Skeletal muscle cell (primary cell): ENCODE results near the gene TBX15.
"Not testable (repeated sequence)": the region's sequence is repeated elsewhere in the genome, so short reads cannot be mapped to it uniquely, and the experiment has no call there.

Experiments
- DNase-seq: peaks from one replicate; pipeline ENCODE4 v3.0.0-alpha.2; 2010; ENCODE audit warnings: low read depth
- H3K4me3 ChIP-seq: 2 replicates; pipeline ENCODE4 v1.5.1; 2011; ENCODE audit warnings: low read depth, mild to moderate bottlenecking, control low read depth, low read length, moderate library complexity

The TBX15 gene

DNA sequence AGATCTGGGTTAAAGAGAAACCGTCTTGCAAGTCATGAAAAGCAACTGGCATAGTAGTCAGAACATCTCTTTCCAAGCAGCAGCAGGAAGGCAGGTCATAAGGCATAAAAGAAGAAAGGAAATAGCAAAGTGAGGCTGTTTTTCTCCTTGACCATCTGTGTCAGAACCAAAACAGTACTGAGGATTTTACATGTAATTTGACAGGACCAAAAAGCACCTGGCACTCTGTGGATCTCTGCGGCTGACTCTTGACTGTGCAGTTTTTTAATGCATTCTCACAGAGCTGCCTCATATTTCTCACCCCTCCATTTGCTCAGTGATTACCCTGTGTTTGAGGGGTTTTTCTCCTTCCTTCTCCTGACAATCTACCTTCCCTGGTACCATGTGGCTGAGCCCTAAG is 17.7 kb downstream of the TBX15 start:
- H3K4me3 ChIP-seq, result no peak overlapping the region
- DNase-seq, result no peak

DNA sequence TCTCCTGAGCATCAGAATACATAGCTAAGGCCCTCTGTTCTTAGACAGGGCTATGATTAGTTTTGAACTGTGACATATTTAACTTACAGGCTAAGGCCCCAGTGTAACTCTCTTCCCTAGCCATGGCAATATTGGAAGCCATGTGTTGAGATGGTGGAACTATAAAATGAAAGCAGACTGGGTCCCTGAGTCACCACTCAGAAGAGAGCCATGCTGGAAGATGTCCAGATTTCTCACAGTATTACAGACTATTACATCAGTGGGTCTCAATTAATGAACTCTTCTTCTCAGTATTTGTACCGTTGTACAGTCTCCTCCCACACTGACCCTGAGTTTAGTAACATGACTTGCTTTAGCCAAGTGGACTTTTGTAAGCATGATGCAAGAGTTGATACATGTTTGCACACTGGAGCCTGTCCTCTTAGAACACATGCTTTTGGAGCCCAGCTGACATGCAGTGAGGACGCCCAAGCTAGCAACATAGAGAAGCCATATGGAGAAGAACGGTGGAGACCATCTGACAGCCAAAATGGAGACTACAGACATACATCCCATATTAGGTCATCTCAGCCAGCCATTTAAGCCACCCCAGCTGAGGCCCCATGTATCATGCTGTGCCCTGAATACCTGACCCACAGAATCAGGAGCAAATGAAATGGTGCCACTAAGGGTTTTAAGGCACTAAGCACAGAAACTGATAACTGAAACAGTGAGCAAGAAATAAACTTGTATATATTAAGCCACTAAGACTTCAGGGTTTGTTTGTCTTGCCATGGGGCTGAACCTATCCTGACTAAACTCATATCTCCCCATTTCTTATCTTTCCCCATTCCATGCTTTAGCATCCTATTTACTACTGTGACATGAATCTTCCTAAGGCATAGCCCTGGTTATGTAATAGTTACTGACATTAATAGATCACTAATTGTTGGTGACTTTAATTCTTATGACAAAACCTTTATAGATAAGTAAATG is 24.4 kb downstream of the TBX15 start:
- DNase-seq, result peak; percentile 99
- H3K4me3 ChIP-seq, result no peak overlapping the region

DNA sequence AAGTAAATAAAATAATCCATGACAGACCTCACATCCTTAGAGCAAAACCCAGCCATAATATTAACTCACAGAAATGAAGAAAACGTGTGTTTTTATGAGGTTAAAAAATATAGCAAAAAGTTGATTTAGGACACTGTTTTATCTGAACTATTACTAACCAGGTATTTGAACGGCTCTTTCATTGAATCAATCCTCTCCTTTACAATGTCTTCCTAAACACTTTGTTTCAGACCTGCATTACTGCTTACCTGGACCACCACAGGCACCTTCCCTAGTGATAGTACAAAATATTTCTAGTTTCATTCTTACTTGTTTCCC is 25.0 kb downstream of the TBX15 start:
- no peak for DNase-seq
- H3K4me3 ChIP-seq, result no peak overlapping the region

DNA sequence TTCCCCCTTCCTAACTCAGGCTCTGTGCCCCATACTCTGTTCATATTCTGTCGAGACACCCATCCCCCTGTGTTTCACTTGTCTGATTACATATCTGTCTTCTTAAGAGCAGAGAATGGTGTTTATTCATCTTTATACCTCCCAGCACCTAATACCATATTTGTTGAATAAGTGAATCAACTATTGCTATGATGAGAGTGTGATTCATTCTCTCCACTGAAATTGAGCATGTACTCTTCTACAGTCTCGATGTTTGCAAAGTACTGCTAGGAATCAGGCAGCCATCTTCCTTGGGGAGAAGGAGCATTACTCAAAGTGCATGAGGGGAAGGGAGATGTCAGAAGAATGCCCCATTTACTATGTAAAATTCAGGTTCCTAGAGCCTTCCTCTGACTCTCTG is 27.0 kb downstream of the TBX15 start:
- no peak overlapping the region for H3K4me3 ChIP-seq
- no peak for DNase-seq

DNA sequence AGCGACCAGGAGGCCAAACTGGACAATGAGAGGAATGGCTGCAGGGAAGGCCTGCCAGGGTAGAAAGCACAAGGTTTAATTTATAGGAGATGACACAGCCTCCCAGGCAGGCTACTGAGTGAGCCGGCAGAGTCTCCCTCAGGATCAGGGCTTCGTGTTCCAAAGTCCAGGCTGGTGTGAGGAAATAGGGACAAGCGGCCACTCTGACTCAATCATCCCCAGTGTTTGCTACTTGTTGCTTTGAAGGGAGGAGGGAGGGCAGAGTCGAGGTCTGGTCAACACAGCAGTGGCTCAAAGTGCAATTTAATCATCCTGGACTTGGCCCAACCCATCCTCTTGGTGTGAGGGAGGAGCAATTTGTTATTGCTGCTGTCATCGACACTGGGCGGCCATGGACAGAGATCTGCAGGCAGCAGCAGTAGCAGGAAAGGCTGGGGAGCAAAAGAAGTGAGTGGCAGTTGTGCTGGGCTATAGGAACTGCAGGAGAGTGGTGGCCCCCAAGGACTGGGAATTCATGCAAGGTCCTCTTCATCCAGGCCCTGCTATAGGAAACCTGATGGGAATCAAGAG is 27.5 kb downstream of the TBX15 start:
- peak; percentile 98 for DNase-seq
- H3K4me3 ChIP-seq, result no peak overlapping the region

DNA sequence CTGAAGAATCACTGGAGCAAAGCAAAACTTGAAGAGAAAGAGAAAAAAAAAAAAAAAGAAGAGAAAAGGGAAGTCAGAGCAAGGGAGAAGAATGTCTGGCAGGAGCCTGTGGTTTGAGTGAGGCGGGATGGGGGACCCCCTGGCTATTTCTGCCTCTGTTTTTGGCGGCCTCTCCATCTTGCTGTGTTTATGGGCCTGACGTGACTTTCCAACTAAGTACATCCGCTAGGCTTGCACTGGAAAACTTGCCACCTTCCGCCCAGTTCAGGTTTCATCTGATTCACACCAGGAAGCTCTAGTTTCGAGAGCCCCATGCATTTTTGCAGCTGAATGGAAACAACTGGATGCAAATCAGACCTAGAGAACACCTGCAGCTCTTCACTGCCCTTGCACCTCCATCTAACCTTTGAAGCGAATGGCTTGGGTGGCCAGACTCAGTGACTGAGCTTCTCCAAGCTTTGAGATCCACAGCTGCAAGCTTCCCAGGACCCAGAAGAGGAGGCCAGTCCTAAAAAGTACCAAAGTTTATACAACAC is 28.0 kb downstream of the TBX15 start:
- DNase-seq, result peak; percentile 75
- H3K4me3 ChIP-seq, result no peak overlapping the region

DNA sequence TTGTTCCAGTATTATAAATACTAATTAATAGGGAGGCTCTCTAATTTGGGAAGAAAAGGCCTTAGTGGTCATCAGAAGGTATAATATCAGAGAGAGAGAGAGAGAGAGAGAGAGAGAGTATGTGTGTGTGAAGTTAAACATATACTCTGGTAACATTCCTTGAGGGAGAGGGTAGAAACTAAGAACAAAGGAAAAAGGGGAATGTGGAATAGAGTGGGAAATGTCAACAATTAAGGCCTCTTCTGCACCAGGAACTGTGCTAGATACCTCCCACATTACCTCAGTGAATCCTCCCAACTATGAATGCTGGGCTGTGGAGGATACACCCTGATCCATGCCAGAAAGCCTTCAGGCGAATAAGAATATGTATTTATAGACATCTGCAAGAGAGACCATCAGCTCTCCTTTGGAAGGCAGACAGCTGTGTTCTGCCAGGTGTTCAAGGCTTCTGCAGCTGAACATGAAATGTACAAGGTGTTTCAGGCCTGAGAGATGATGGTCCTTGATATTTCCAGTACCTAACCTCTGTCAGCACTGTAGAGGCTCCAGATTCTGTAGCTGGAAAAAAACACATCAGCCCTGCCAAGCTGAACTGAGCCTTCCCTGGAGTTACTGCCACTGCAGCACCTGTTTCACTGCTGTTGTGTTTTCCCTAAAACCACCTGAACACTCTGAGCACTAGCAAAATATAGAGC is 29.1 kb downstream of the TBX15 start:
- H3K4me3 ChIP-seq, result no peak overlapping the region
- DNase-seq, result no peak

DNA sequence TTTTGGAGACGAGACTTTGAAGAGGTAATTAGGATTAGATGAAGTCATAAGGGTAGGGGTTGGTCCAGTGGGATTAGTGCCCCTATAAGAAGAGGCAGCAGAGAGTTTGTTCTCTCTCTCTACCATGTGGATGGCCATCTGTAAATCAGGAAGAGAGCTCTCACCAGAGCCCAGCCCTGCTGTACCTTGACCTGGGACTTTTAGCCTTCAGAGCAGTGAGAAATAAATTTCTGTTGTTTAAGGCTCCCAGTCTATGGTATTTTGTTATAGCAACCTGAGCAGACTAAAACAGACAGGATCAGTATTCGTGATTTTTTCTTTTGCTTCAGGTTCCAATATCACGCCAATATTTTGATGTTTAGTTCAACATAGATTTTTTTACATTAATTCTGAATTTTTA is 30.0 kb downstream of the TBX15 start:
- no peak for DNase-seq
- no peak overlapping the region for H3K4me3 ChIP-seq

DNA sequence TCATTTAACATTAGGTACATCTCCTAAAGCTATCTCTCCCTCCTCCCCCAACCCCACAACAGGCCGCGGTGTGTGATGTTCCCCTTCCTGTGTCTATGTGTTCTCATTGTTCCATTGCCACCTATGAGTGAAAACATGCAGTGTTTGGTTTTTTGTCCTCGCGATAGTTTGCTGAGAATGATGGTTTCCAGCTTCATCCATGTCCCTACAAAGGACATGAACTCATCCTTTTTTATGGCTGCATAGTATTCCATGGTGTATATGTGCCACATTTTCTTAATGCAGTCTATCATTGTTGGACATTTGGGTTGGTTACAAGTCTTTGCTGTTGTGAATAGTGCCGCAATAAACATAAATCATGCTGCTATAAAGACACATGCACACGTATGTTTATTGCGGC is 30.6 kb downstream of the TBX15 start:
- H3K4me3 ChIP-seq, DNase-seq: not testable (repeated sequence)

DNA sequence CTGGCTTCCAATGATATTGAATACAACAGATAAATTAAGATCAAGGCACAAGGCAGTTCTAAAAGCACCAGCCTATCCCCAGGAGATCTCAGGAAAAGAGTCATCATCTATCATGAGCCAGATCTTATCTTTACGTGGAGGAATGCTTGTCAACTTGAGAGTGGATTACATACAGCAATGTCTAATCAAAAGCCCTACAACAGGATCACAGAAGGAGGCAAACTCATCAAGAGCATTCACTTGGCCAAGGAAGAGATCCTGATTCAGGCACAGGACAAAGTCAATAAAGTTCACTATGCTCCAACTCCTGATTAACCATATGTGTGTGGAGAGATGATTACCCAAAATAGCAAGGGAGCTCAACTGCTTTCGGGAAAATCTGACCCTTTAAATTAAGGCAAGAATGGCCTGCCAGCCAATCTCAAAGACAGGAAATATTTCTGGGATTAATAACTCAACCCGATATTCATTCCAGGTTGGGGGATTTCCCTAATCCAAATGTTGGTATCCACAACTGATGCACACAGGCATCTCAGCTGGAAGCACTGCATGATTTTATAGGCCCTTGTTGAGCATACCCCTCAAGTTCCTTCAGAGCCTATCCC is 33.7 kb downstream of the TBX15 start:
- no peak overlapping the region for H3K4me3 ChIP-seq
- no peak for DNase-seq

DNA sequence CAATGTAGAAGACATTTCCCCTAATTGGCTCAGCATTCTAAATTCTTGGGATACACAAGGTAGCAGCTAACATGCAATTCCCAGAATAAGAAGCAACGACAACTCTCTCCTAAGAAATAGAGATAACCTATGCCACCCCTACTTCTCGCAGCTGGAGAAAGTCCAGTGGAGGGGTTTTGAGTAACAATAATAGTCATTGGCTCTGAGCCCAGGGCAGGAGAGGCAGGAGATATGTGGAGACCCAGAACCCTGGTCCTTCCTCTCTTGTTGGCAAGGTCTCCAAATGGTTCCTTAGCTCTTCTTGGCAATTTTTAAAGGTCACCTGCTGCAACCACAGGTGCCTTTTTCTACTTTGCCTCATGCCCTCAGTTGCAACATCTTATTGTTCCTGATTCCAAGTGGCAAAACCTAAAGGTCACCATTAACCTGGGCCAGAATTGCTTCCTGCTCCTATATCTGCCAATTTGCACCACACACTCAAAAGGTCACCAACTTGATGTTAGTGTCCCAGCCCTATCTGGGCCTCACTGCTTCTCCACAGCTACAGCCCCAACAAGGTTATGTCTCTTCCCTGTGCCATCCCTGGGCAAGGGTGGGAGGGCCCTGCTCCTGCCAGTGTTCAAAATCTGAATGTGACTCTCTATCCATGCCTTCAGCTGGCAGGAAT is 36.7 kb downstream of the TBX15 start:
- DNase-seq, result no peak
- H3K4me3 ChIP-seq, result no peak overlapping the region

DNA sequence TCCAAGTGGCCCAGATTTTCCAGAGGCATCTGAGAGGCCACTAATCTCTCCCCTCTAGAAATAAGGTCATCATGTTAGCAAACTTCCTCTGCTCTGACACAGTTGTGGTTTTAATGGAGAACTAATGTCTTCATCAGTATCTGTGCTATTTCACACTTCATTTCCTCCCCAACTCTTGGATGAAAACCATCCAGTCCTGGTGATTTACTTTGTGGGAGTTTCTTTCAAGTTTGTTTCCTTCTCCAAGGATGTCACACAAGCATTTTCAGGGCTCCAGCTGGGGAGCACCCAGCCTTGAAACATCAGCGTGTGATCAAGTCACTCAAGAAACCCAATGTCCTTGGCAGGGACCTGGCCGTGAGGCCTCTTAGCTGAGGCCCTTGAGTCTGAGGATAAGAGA is 38.8 kb downstream of the TBX15 start:
- peak; percentile 58 for DNase-seq
- H3K4me3 ChIP-seq, result no peak overlapping the region

DNA sequence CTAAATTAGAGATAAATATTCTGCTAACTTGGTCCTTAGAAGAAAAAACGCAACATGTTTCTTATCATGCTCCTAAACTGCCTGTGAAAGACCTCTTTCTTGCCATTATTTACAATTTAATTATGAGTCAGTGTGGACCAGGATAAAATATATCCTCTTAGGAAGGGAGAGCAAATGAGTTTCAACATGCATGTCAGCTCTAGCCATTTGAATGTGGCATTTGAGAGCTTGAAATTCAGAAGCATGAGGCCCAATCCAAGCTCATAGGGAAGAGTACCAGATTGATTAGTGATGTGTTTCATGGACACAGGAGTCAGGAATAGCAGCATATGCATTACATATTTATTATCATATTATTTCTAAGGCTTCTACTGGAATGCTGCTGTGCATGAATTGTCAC is 39.3 kb downstream of the TBX15 start:
- no peak overlapping the region for H3K4me3 ChIP-seq
- DNase-seq, result no peak

DNA sequence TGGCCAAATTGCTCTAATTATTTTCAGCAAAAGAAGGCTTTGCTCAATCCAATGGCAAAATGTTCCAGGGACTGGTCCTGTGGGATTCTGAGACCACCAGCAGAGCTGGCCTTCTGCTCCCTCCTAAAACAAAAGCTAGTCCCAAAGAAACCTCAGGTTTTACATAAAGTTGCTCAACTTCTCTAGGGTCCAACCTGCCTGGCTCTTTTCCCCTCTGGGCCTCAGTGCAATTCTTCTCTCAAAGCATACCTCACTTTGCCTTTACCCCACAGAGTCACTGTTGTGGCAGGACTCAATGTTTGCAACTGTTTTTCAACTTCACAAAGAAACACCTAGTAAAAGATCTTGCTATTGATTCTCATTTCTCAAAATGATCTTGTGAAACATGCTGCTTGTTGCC is 39.8 kb downstream of the TBX15 start:
- peak; percentile 49 for DNase-seq
- no peak overlapping the region for H3K4me3 ChIP-seq

DNA sequence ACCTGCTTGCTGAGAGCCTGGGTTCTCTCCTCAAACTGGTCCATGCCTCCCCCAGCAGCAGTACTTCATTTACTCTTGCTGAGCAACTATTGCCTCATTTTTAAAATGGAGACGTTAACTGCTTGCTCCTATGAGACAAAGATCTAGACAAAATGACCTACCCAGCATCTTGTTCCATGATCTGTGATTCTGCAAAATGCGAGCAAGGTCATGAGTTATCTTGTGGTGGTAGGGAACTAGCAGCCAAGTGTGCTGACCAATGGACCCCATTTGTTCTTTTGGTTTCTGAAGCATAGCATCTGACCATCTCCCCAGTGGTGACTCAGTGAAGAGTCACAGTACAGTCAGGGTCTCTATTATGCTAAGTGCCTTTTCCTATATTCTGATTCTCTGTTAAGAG is 40.4 kb downstream of the TBX15 start:
- DNase-seq, result peak; percentile 79
- no peak overlapping the region for H3K4me3 ChIP-seq

DNA sequence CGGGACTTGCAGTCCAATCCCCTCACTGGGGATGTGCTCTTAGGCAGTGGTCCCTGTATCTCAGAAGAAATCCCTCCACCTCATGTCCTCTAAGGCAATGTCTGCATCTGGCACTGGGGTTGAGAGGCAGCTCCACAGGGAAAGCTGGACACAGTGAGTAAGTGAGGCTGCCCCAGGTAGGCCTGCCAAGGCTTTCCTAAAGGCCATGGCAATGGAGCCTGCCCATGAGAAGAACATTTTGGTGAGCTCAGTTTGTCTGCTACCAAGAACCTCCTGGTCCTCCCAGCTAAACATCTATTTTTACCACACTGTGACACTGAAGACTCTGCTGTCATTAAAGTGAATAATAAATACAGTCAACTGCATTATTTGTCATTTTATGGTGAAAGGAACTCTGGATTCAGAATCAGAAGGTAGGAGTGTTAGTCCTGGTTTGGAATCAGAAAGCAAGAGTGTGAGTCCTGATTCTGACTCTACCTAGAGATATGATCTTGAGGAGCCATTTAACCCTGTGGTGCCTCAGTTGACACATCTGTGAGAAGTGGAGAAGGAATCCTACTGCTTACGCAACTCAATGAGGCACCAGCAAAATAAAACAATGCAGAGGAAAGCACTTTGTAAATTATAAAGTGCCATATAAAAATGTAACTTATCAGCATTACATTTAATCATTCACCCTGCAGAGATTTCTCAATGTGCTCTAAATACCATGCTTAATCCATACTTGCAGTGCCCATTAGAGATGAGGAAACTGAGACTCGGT is 41.0 kb downstream of the TBX15 start:
- H3K4me3 ChIP-seq, result no peak overlapping the region
- DNase-seq, result no peak

DNA sequence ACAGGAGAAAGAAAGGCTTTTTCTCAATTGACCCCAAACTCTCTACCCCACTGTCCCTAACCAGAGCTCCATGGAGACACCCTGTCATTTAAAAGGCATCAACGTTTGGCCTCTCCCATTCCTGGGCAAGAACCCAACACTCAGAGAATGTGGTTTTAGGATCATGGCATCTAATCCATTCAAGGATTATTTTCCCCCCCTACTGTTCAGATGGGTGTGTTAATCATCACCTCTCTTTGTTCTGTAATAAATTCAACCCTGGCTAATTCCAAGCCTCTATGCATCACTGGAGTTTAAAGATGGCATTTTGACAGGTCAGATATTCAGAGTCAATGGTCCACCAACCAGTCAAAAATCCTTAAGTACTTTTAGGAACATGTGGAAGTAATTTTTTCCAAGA is 42.7 kb downstream of the TBX15 start:
- DNase-seq, result no peak
- H3K4me3 ChIP-seq, result no peak overlapping the region

DNA sequence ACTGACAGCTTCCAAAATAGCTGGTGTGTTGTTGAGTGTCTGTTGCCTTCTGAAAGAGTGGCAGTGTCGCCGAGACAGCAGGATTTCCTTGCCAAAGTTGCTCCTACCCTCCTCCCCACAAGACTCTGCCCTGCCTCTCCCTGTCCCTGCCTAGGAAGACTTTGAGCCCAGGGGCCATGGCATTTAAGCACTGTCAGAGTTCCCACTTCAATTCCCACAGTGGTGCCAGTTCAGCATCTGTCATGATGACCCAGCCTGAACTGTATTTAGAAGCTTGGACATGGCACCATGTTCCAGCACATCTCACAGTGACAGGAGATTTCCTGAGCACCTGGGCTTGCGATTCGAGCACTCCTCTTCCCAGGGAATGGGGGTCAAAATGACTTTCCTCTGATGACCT is 43.6 kb downstream of the TBX15 start:
- no peak for DNase-seq
- H3K4me3 ChIP-seq, result no peak overlapping the region

DNA sequence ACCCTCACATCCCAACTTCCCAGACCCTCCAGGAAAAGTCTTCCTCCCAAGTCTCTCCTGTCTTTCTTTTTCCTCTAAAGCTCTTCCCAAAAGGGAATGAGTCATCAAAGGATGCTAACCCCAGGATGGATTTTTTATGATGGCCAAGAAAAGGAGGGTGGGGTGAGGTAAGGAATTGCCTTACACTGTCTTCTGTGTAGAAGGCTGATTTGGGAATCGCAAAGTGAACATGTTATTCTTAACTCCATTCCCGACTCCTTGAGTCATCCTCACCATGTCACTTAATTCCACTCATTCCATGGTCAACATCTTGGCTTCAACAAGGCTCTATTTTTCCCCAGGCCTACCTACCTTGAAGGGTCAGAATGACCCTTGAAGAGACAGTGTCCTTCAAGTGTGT is 44.0 kb downstream of the TBX15 start:
- DNase-seq, result no peak
- H3K4me3 ChIP-seq, result no peak overlapping the region
